PC-3 (cell line): Measurements from ENCODE around the gene PIPOX. TPM values are rescaled to one million over a fixed set of nuclear protein-coding genes. Genes with fewer than 3 reads are reported as not detected.
"Not testable (repeated sequence)": the region's sequence is repeated elsewhere in the genome, so short reads cannot be mapped to it uniquely, and the experiment has no call there.

ENCODE experiments used
- ATAC-seq: fragments of 200-7000 bp; cut with Tn5 transposase; 2 replicates; pipeline ENCODE4 v1.9.1; 2020; ENCODE audit warnings: mild to moderate bottlenecking, moderate library complexity
- BruUV-seq: library from RNA; stranded (reverse); fragments of 400-500 nt; replicated peaks from 2 replicates; lab custom pipeline; 2021; lab: Mats Ljungman, UMichigan
- CTCF ChIA-PET: fragments of 300-600 bp; sonication (Branson Sonifier 250); formaldehyde crosslinking; loops from one replicate; lab custom pipeline; 2022; ENCODE audit warnings: antibody characterized with exemption; lab: Charles Lee
- POLR2A ChIA-PET: fragments of 300-600 bp; sonication (Branson Sonifier 250); formaldehyde crosslinking; loops from one replicate; lab custom pipeline; 2022; ENCODE audit warnings: antibody characterized with exemption; ENCODE audit not compliant: unreplicated experiment; lab: Charles Lee
- DNase-seq: peaks from one replicate; pipeline ENCODE4 v3.0.0-alpha.2; 2015
- H2AFZ ChIP-seq: fragments of 300-600 bp; sonication (generic); 2 replicates; pipeline ENCODE4 v1.6.0; 2016; ENCODE audit warnings: antibody characterized with exemption, low read length
- H3F3A ChIP-seq: fragments of 300-600 bp; sonication (generic); one replicate; pipeline ENCODE4 v1.6.0; 2017; ENCODE audit warnings: antibody characterized with exemption, low read length, control low read depth, mild to moderate bottlenecking; ENCODE audit not compliant: unreplicated experiment
- H3K27ac ChIP-seq: fragments of 300-600 bp; sonication (generic); 2 replicates; pipeline ENCODE4 v1.5.1; 2016; ENCODE audit warnings: mild to moderate bottlenecking, low read length
- H3K27me3 ChIP-seq: fragments of 300-600 bp; sonication (generic); 2 replicates; pipeline ENCODE4 v1.6.1; 2016; ENCODE audit warnings: low read length, mixed read lengths
- H3K36me3 ChIP-seq: fragments of 300-600 bp; sonication (generic); 2 replicates; pipeline ENCODE4 v1.6.1; 2016; ENCODE audit warnings: low read depth, mixed run types, low read length, mixed read lengths
- H3K4me1 ChIP-seq: fragments of 300-600 bp; sonication (generic); 2 replicates; pipeline ENCODE4 v1.5.1; 2016; ENCODE audit warnings: low read length; ENCODE audit not compliant: insufficient read depth
- H3K4me2 ChIP-seq: fragments of 300-600 bp; sonication (generic); 2 replicates; pipeline ENCODE4 v1.6.0; 2016; ENCODE audit warnings: low read length
- H3K4me3 ChIP-seq: fragments of 300-600 bp; sonication (generic); 2 replicates; pipeline ENCODE4 v1.5.1; 2016; ENCODE audit warnings: mild to moderate bottlenecking, low read length, mixed read lengths
- H3K79me2 ChIP-seq: fragments of 300-600 bp; sonication (generic); 2 replicates; pipeline ENCODE4 v1.6.1; 2017; ENCODE audit warnings: low read length, mixed read lengths
- H3K9ac ChIP-seq: fragments of 300-600 bp; sonication (generic); 2 replicates; pipeline ENCODE4 v1.6.0; 2016; ENCODE audit warnings: mild to moderate bottlenecking, low read length
- H3K9me2 ChIP-seq: fragments of 300-600 bp; sonication (generic); replicated peaks from 2 replicates; pipeline ENCODE4 v1.6.1; 2016; ENCODE audit warnings: mixed run types, low read length, mixed read lengths
- H3K9me3 ChIP-seq: fragments of 300-600 bp; sonication (generic); 2 replicates; pipeline ENCODE4 v1.6.1; 2016; ENCODE audit warnings: low read length, mixed read lengths
- H4K20me1 ChIP-seq: fragments of 300-600 bp; sonication (generic); 2 replicates; pipeline ENCODE4 v1.6.1; 2016; ENCODE audit warnings: low read length, mixed read lengths
- EZH2 ChIP-seq: fragments of 300-600 bp; sonication (generic); IDR thresholded peaks from one replicate; pipeline ENCODE4 v1.6.1; 2017; ENCODE audit warnings: antibody characterized with exemption, mild to moderate bottlenecking, low read length; ENCODE audit not compliant: unreplicated experiment
- EZH2phosphoT487 ChIP-seq: fragments of 300-600 bp; sonication (generic); IDR thresholded peaks from 2 replicates; pipeline ENCODE4 v1.6.1; 2018; ENCODE audit warnings: mild to moderate bottlenecking, antibody characterized with exemption, low read length, borderline replicate concordance
- intact Hi-C: fragments of 100-400 bp; cut with micrococcal nuclease; formaldehyde crosslinking; loops from 2 replicates; pipeline ENCODE4 v1.9.0; 2023
- total RNA-seq: library from RNA; depleted of rRNA; stranded (reverse); fragments of >200 nt; gene quantifications from 2 replicates; pipeline ENCODE4 v1.2.3, GENCODE V29; 2014
- TF ChIP-seq, protein P1 (sequence below): fragments of 300-600 bp; sonication (generic); conservative IDR thresholded peaks from 2 replicates; pipeline ENCODE4 v1.5.1; 2017; ENCODE audit warnings: antibody characterized with exemption, low read depth, mild to moderate bottlenecking, low read length

The PIPOX gene
- total RNA-seq, 1 experiment from 2014 or later: 0.87 TPM

DNA sequence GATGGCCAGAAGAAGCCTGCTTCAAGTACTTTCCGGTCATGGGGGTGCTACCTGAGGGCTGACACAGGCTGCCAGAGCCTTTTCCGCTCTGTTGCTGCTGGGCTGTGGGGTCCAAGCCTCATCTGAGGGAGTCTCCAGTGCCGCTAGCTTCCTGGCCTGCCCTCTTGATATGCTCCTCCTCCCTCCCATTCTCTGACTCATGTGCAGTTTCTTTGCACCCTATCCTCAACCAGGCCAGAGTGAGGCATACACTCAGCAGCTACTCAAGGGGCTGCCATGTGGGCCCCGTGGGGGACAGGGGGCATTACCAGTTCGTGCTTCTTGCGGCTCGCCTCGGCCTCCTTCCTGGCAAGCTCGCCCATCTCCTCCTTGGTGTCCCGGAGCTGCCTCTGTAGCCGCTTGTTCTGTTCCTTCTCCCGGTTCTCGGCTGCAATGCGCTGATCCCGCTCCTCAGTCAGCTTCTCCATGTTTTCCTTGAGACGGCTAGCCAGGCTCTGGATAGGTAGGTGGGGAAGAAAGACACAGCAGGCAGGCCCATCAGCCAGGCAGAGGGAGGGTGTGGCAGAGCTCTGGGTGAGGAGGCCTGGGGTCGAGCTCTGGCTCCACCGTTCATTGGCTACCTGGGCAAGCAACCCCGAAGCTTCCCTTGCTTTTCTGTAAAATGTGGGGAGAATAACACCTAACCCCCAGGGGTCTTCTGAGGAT is 43.8 kb downstream of the PIPOX start:
- H3K4me1 ChIP-seq: no peaks in the 10 kb centered on the region
- H3K27me3 ChIP-seq: no peaks in the 10 kb centered on the region
- no peaks in the 10 kb centered on the region for H3K36me3 ChIP-seq
- no peaks in the 10 kb centered on the region for H3K9me3 ChIP-seq
- no peaks in the 10 kb centered on the region for H3F3A ChIP-seq
- ChIA-PET CTCF (no interaction called here), POLR2A (no interaction called here)
- H3K4me3 ChIP-seq: no peak overlapping the region
- H3K27ac ChIP-seq: no peak overlapping the region
- no peaks in the 10 kb centered on the region for H4K20me1 ChIP-seq
- H2AFZ ChIP-seq: no peak overlapping the region
- no peaks in the 10 kb centered on the region for H3K9me2 ChIP-seq
- ATAC-seq: no peak
- DNase-seq: no peak
- H3K79me2 ChIP-seq: no peaks in the 10 kb centered on the region
- intact Hi-C loops: no loop called here
- TF ChIP-seq EZH2phosphoT487 (no peak), EZH2 (no peak)
- TF ChIP-seq, protein P1, sequence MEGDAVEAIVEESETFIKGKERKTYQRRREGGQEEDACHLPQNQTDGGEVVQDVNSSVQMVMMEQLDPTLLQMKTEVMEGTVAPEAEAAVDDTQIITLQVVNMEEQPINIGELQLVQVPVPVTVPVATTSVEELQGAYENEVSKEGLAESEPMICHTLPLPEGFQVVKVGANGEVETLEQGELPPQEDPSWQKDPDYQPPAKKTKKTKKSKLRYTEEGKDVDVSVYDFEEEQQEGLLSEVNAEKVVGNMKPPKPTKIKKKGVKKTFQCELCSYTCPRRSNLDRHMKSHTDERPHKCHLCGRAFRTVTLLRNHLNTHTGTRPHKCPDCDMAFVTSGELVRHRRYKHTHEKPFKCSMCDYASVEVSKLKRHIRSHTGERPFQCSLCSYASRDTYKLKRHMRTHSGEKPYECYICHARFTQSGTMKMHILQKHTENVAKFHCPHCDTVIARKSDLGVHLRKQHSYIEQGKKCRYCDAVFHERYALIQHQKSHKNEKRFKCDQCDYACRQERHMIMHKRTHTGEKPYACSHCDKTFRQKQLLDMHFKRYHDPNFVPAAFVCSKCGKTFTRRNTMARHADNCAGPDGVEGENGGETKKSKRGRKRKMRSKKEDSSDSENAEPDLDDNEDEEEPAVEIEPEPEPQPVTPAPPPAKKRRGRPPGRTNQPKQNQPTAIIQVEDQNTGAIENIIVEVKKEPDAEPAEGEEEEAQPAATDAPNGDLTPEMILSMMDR: no peak
- no peak overlapping the region for H3K9ac ChIP-seq
- H3K4me2 ChIP-seq: no peak overlapping the region
- BruUV-seq: no TSS peak

DNA sequence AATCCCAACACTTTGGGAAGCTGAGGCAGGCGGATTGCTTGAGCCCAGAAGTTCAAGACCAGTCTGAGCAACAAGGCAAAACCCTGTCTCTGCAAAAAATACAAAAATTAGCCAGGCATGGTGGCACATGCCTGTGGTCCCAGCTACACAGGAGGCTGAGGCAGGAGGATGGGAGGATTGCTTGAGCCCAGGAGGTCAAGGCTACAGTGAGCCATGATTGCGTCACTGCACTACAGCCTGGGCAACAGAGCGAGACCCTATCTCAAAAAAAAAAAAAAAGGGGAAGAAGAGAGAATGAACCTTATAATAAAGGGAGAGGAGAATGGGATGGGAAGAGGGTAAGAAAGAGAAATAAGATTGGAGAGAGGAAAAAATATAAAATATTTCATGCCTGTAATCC is 45.8 kb downstream of the PIPOX start:
- H4K20me1 ChIP-seq, POLR2A ChIA-PET, H3K79me2 ChIP-seq, H3K36me3 ChIP-seq, BruUV-seq, H3K9me2 ChIP-seq, H3K9me3 ChIP-seq, H3K27me3 ChIP-seq, DNase-seq, intact Hi-C loops, H3K4me3 ChIP-seq, ATAC-seq, H3K27ac ChIP-seq, H2AFZ ChIP-seq, H3K4me2 ChIP-seq, H3K9ac ChIP-seq, H3F3A ChIP-seq, CTCF ChIA-PET, H3K4me1 ChIP-seq: not testable (repeated sequence)

DNA sequence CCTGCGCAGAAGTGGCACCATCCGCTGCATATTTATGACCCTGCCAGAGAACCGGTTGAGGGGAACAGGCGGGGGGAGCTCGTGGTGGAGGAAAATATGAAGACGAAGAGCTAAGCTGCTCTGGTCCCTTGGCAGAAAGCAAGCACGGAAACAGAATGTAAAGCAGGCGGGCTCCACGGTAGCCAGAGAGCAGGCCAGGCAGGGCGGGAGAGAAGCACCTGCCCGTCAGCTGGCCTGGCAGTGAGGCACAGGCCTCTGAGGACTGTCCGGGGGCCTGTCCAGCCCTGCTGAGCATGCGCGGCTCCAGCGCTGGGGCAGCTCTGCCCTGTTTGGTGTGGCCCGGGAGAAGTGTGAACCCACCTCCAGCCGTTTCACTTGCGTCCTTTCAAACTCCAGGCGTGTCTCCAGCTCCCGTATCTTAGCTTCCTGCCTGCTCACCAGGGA is 46.7 kb downstream of the PIPOX start:
- intact Hi-C loops: no loop called here
- H4K20me1 ChIP-seq: no peaks in the 10 kb centered on the region
- H3F3A ChIP-seq: no peaks in the 10 kb centered on the region
- no peak overlapping the region for H2AFZ ChIP-seq
- no peaks in the 10 kb centered on the region for H3K9me2 ChIP-seq
- DNase-seq: no peak
- H3K4me2 ChIP-seq: no peak overlapping the region
- POLR2A ChIA-PET: no interaction called here
- H3K27me3 ChIP-seq: no peaks in the 10 kb centered on the region
- no peak overlapping the region for H3K9ac ChIP-seq
- CTCF ChIA-PET: no interaction called here
- no TSS peak for BruUV-seq
- H3K9me3 ChIP-seq: no peaks in the 10 kb centered on the region
- TF ChIP-seq EZH2 (no peak), EZH2phosphoT487 (no peak)
- TF ChIP-seq, protein P1: no peak
- H3K4me1 ChIP-seq: no peaks in the 10 kb centered on the region
- no peaks in the 10 kb centered on the region for H3K79me2 ChIP-seq
- H3K36me3 ChIP-seq: no peaks in the 10 kb centered on the region
- H3K4me3 ChIP-seq: no peak overlapping the region
- ATAC-seq: no peak
- no peak overlapping the region for H3K27ac ChIP-seq
